ENCODE measurements around the gene DIO3.

Gene DIO3

DNA sequence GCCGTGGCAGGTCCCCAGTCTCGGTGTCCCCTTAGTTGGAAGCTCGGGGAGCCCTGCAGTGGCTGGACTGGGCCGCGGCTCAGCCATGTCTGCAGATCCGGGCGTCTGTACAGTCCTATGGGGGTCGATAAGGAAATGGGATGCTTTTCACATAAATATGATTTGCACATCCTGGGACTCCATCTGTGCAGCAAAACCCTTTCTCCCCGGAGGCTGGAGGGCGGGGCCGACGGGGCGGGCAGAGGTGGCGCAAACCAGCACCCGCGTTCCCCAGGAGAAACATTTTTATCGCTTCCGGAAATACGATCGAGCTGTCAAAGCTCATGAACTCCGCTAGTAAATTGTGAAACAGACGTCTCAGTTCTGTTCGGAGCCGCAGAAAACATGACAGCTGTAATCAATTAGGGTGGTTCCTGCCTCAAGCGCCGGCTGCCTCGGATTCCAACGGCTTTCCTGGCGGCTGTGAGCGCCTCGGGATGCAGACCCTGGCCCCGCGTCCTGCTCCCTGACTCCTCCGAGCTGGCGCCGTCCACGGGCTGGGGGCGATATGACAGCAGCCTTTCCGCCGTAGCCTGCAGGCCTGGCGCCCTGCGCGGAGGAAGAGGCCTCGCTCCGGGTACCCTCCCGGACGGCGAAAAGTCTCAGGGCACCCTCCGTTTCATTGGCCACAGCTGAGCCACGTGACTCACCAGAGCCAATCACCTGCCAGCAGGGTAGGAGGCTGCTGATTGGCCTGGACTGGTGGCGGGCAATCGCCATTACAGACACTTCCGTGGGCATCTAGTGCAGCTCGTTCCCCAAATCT is 23.0 kb downstream of the DIO3 start:
- FAIRE-seq, result no peak

DNA sequence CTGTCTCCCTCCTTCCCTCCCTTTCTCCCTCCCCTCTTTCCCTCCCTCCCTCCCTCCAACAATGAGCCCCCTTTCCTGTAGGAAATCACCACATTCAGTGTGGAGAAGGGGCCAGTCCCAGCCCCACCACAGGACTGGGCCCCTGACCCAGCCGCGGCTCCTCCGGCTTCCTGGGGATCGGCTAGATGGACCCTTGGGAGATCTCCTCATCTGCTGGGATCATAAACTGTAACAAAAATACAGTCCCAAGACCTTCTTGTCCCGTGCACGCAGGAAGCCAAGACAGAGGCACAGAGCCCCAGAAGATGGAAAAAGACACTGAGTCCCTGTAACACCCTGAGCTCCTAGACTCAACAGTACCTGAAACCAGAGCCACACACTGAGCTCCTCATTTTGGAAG is 23.9 kb downstream of the DIO3 start:
- no peak for FAIRE-seq

DNA sequence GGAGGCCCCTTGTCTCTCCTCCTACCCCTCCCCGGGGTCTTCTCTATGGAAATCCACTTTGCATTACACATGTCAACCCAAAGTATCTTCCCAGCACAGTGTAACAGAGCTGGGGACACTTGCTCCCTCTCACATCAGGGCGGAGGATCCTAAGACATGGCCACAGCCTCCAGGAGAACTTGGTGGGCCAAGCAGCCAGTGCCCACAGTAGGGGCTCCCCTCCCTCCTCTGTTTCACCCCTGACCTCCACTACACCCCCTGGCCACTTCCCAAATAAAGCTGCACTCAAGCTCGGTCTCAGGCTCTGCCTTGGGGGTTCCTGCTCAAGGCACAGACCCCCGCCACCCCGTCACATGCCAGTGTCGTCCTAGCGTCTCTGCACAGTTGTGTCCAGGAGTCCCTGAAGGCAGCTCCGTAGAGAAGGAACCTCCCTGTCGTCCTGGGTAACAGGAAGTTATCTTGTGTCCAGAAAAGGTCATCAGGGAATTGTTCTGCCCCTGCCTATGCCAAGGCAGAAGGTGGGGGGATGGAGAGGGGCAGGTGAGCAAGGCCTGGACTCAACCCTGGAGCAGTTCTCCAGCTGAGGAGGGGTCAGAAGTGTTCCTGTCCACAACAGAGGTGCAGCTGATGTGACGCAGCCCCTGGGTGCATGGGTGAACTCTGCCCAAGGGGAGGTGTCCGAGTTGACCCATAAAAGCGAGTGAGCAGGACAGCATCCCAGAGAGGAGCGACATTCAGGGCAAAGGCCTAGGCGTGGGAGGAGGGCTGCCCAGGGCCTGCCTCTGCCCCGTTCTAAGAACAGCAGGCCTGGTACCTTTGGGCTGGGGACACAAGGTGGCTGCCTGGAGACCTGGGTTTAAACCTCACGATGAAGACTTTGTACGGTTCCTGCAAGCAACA is 25.5 kb downstream of the DIO3 start:
- FAIRE-seq, result no peak

DNA sequence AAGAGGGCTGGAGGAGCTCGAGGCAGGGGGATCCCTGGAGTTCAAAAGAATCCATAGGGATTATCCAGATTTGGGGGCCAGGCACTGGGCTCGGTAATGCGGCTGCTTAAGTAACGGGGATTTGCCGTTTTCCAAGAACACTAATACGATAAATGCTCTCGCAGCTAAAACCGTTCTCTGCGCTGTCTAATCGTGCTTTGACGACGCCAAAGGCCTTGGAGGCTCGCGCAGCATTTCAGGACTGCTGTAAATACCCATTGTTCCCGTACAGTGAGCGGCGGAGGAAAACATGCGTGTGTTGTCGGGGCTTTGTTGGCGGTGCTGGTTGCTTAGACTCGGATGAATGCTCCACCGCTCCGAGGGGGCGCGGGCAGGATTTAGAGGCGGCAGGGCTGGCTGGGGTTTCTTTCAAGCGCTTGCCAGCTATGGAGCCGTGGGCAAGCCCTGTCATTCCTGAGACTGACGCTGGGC is 26.2 kb downstream of the DIO3 start:
- FAIRE-seq, result no peak

DNA sequence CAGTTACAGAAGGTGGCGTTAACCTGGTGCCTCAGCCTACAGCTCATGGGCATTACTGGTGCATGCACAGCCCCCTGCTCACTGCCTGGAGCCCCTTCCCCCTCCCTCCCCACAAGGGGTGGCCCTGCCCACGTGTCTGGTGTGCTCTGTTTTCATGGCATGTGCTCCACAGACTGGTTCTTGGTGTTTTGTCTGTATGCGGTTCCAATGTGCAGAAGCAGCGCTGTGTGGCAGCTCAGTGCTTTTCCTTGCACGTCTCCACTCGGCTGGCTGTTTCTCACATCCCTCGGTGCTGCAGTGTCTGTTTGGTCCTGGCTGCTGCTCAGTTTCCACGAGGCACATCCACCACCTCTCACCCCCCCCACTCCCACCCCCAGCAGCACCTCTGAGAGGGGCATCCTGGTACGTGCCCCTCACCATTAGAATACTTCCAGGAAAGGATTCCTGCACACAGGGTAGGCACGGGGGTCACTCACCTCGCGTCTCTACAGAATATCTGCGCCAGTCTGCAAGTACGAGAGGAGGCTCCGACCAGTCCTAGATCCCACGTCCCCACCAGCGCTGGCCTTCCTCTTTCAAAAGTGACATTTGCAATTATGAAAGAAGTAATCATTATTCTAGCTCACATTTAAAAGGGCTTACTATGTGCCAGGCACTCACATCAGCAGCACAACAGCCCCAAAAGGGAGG is 27.1 kb downstream of the DIO3 start:
- FAIRE-seq, result no peak

DNA sequence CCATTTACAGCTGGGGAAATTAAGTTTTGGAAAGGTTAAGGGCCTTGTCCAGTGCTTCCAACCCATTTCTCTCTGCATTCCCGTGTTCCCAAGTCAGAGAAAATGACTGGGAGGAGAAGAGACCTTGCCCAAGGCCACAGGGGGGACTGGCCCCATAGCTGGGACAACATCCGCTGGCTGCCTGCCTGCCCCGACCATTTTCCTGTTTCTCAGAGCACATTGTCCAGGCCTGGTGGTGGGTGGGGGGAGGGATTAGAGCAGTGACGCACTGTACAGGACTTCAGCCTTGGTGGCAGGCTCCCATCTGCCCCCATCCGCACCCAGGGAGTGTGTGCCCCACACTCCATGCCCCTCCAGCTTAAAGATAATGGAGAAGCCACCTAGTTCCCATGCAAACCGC is 27.7 kb downstream of the DIO3 start:
- no peak for FAIRE-seq

DNA sequence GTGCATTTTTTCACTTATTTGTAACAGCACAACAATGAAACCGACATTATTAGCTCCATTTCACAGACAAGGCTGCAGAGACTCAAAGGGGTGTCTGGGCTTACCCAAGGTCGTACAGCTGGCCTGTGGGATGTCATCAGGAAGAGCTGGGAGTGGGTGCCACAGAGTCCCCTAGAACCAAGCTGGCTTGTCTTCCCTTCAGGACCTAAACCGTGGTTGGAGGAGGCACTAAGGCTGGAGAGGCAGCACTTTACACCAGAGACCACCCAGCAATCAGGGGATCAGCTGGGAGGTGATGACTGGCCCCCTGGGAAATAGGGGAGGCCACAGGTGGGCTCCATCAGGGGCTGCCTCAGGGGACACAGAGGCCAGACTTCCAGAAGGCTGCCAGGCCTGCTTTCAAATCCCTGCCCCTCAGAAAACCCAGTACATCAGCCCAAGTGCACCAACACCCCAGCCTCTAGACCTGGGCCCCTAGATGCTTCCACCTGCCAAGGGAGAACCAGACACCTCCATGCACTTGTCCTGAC is 28.3 kb downstream of the DIO3 start:
- FAIRE-seq, result no peak

DNA sequence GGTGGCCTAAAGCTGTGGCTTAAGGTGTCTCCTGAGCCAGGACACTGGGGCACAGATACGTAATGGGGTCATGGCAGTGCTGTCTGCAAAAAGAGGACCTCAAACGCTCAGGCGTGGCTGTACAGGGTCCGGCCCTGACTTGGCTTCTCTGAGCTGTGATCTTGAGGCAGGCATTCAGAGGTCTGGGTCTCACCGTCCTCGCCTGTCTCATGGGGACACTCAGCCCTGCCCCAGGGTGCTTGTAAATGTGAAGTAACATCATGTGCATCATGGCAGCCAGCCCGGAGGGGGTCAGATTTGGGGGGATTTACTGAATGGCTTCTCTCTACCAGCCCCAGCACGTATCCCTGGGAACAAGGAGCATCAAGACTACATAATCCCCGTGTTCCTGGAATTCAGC is 28.8 kb downstream of the DIO3 start:
- no peak for FAIRE-seq

DNA sequence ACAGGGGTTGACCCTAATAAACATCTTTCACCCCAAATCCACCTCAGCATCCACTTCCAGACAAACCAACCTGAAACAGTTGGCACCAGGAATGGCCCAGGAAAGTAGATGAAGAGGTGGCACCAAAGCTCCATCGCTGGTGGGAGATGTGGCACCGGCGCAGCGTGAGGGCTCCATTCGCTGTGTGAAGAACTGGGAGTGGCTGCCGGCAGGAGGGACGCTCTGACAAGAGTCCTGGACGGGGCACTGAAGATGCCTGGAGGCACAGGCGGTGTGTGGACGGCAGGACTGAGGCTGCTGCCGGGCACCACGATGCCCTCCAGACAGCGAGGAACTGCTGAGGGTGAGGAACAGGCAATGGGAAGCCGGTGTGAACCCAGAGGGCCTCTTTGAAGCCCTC is 29.3 kb downstream of the DIO3 start:
- no peak for FAIRE-seq

DNA sequence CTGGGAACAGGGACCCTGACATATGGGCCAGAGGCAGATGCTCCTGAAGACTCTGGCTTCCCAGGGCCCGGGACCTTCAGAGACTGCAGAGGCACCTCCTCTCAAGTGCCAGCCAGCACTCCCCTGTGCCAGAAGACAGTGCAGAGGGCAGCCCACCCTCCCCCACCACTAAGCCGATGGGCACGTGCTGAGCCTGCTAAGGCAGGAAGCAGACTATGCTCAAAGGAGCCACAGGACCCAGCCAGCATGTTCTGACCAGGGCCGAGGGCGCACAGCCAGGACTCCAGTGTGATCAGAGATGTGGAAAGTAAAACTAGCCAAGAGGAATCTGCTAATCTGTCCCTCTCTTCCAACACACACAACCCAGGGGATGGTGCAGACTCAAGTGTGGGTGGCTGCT is 29.8 kb downstream of the DIO3 start:
- FAIRE-seq, result no peak

DNA sequence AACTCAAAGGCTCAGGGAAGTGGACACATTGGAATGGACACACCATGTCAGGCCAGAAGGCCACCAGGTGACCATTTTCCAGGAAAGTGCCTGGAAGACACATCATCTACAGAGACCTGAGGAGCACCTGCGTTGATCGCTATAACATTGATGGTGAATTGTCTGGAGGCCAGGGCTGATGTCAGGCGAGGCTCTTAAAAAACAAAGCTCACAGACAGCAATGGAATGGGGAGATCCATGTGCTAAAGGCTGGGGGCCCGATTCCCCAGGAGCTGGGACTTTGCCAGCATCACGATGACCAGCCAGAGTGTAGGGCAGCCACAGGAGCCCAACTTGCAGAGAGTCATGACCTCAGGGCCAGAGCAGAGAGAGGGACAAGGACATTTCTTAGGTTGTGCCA is 30.3 kb downstream of the DIO3 start:
- FAIRE-seq, result no peak

DNA sequence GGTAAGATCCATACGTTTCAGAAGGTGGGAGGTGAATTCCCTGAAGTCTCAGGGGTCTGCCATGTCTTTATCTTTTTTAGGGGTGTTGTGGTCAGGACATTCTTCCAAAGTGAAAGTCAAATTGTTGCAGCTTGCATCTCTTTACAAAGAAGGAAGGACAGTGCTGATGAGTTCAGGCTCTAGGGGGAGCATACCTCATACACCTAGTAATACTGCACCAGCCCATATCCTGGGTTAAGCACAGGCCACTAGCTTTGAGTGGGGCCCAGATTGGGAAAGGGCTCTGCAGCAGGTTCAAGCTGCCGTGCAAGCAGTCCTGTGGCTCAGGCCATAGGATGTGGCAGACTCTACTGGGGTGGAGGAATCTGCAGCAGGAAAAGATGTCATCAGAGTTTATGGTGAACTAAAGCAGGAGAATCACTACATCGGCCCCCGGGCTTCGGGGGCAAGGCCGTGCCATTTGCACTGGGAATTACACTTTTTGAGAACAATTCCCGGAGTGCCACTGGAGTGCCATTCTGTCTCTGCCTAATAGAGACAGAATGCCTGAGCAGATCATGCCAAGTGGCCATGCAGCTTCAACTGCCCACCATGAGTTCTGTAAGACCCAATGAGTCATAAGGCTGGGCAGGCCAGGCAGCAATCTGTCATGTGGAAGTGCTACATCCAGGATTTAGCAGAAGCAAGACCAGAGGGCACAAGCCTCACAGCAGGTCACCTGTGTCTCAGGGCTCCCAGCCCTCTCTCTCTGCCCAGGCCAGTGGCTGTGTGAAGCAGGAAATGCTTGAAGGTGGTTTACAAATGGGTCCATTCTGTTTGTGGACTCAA is 32.3 kb downstream of the DIO3 start:
- no peak for FAIRE-seq

DNA sequence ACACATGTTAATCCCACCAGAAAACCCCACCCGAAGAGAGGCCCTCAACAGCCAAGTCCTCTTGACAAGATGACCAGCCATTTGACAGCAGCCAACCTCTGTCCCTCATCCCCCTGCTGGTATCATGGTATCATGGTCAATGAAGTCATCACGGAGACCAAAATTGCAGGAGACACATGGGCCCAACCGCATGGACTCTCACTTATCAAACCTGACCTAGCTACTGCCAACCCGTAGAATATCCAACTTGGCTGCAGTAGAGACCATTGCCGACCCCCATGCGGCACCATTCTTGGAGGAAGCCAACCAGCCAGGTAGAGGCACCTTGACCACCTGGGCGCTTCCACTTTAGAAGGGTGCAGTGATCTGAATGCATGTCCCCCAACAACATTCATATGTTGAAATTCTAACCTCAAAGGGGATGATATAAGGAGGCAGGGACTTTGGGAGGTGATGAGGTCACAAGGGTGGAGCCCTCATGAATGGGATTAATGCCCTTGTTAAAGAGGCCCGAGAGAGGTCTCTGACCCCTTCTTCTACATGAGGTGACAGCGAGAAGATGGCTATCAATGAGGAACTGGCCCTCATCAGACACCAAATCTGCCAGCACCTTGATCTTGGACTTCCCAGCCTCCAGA is 33.3 kb downstream of the DIO3 start:
- no peak for FAIRE-seq

DNA sequence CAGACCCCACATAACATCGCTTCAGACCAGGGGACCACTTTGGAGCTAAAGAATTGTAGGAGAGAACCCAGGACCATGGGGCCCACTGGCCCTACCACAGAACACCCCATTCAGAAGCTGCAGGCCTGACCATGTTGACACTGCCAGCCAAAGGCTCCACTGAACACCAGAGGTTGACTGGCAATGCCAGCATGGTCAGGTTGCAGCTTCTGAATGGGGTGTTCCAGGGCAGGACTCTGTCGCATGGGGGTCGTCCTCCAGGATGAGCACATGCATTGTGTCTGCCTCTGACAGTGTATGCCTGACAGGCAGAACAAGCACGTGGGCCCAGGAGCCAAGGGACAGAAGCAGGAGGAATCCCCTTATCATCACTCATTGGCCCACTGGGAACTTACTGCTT is 34.1 kb downstream of the DIO3 start:
- FAIRE-seq, result no peak

DNA sequence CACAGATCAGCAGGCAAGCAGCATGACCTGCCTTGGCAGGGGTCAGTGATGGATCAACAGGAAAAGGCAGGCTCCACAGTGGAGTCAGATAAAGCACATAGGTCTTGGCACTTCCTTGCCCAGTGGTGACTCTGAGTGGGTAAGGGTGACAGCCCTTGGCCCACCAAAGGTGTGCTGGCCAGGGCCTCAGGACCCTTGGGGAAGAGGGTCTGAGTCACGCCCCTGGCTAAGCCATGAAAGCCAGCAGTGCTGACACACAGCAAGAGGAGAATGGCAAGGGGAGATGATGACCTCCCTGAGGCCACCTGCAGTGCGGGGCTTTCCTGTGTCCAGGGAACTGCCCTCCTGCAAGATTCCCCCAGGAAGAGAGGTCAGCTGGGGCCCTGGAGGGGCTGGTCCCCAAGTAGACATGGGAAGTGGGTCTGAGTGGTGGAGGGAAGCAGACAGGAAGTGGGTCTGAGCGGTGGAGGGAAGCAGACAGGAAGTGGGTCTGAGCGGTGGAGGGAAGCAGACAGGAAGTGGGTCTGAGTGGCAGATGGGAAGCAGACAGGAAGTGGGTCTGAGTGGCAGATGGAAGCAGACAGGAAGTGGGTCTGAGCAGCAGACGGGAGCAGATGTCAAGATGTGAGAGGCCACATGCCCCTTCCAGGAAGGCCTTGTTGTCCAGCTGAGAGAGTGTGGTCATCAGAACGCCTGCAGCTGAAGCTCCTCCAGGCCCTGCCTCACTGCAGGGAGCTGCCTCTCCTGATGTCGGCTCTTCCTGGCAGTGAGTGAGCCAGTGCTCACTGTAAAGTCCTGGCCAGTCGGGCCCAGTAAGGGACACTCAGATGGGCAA is 34.8 kb downstream of the DIO3 start:
- FAIRE-seq, result no peak

DNA sequence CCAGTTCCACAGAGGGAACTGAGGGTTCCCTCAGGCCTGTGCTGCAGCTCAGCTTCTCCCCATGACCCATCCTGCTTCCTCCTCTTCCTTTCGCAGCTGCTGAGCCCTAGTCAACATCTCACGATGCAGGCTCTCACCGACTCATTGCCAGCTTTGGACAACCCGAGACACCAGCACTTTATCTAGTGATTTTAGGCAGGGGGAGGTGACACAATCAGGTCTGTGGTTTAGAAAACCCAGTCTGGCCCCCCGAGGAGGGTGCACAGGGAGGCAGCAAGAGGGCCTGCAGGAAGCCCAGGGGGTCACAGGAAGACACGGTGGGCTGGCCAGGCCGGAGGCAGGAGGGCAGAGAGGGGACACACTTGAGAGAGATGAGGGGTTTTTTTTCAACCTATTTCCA is 35.4 kb downstream of the DIO3 start:
- no peak for FAIRE-seq

DNA sequence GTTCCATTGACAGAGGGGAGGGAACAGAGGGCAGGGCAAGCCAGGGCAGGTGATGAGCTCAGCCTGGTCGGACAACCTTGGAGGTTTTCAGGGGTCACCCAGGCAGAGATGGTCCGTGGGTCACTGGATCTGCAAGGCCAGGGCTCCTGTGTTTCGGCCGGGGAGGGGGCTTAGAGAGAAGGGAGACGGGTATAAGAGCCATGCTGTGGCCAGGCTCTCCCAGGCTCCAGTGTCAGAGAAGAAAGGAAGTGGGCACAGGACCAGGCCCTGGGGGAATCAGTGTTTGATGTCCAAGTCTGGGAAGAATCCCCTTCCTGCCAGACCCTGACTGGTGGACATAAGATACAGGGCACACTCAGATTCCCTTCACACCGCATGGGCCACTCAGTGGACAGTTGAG is 36.9 kb downstream of the DIO3 start:
- FAIRE-seq, result no peak

DNA sequence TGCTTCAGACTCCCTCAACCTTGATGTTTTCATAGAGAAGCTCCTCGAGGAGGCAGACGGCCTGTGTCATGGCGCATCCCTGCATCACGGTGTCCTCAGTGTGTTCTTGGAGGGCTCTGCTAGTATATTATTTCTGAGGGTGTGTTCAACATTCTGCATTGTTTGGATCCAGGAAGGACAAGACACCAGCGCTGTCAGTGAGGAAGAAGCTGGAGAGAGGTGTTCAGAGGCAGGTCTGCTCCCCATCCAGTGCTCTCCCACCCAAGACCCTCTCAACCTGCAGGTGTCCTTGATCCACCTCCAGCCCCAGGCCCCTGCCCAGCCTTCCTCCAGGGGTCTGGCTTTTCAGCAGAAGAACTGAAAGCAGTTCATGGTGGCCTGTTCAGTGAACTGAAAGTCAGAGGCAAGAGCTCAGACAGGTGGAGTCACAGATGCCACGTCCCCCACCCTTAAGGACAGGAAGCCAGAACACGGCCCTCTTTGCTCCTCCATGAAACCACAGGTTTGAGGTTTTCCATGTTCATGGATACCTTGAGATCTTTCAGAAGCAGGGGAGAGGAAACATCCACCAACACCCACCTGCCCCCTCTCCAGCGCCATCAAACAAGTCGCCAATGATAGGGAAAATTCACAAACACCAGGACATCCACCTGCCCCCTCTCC is 37.4 kb downstream of the DIO3 start:
- no peak for FAIRE-seq

DNA sequence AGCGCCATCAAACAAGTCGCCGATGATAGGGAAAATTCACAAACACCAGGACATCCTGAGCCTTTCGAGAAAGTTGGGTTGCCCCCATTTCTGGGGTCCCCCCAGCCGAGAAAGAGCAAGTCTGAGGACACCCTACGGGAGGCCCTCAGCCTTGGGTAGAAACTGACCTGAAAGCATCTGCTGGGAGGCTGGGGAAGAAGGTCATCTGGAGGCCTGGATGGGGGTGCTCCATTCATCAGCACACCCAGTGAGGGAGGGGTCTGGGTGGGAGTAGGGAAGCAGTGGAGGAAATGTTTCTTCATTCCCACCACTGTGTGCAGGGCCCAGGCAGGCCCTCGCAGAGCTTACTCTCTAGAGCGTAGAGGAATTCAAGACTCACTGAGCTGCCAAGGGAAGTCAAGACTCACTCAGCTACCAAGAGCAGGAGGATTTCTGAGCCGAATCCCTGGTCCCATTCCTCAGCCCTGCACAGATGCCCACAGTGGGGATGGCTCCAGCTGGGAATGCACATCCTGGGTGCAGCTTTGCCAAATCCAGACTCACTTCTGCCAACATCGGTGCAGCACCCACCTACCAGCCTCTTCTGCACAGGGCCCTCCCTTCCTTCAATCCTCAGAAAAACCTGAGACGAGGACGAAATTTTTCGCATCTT is 38.1 kb downstream of the DIO3 start:
- FAIRE-seq, result no peak

All from A204.1 (cell line).